HG03571 (cell line): ENCODE results near the gene MARVELD2.
A peak's percentile ranks its signal among the peaks of the same experiment; 100 is the strongest.

Experiments used
- ATAC-seq: cut with Tn5 transposase; IDR thresholded peaks from one replicate; pipeline ENCODE4 v1.9.1; 2021; ENCODE audit not compliant: unreplicated experiment

MARVELD2 gene

DNA sequence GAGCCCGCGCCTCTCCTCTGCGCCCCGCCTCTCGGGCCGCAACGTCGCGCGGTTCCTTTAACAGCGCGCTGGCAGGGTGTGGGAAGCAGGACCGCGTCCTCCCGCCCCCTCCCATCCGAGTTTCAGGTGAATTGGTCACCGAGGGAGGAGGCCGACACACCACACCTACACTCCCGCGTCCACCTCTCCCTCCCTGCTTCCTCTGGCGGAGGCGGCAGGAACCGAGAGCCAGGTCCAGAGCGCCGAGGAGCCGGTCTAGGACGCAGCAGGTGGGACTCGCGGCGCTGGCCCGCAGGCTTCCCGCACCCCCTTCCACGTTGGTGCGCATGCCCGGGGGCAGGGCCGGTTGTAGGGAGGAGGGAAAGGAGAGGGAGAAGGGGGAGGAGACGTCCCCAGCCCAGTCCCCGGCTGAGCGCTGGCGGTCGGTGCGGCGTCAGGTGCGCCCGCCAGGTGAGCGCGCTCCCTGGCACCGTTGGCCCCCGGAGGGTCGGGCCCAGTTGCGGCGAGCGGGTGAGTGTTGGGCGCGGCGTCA is 77.5 kb downstream of the MARVELD2 start, which contains the start of gene OCLN:
OCLN (plus strand) TSS at position 400 of the 532 bp plus-strand sequence. CDS start 11,455 bp downstream, outside the sequence.
- peak; percentile 46 for ATAC-seq

DNA sequence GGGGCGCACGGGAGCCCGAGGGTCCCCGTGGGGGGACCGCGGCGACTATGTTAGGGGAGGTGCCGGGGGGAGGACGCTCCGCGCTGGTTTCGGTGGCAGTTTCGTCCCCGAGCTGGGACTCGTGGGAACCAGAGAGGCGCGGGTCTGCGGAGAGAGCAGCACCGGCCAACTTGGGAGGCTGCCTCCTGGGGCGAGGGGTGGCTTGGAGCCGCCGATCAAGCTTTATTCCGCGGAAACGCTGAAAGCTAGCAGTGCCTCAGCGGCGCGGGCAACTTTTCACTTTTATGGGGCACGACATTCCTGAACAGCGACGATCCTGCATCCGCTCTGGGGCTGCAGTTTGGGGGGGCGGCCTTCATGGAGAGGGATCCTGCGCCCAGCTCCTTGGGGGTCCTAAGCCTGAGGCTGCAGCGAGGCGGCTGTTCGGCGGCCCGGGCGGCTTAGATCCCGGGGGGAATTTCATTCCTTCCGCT is 78.0 kb downstream of the MARVELD2 start:
- ATAC-seq: peak; percentile 20

DNA sequence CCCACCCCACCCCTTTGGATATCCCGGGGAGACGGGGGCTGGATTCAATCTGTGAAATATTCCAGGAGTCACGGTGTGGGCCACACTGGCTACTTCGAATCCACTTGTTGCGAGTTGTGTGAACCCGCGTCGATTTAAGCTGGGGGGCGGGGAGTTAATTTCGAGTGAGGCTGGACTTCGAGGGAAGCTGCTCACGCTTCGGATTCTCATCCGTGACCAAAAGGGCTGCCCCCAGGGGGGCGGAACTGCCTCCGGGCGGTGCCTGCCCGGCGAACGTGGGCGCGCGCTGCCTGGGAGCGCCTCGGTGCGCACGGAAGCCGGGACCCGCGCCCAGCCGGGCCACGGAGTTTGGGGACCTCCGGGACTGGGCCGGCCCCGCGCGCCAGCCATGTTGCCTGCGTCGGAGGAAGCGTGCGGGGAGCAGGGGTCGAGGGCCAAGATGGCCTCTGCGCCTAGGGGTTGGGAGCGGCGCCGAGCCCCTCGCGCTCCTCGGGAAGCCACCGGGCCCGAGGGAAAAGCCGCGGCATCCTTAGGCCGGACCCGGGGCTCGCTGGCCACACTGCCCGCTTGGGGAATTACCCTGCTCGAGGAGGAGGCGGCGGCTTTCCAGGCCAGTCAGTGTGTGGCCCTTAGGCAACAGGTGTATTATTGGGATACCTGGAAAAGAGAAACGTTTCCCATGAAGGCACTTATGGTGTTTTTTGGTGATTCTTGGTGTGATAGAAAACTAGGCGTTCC is 78.6 kb downstream of the MARVELD2 start:
- no peak for ATAC-seq
